Activated B cell treated with CpG ODN at 0.5 μM for 24 hours (primary cell): ENCODE data around the gene FPGS. TPM values are rescaled to one million over a fixed set of nuclear protein-coding genes. Genes with fewer than 3 reads are reported as not detected.

ENCODE experiments used
- ATAC-seq: fragments of 200-7000 bp; cut with Tn5 transposase; one replicate; pipeline ENCODE4 v1.10.0; 2021; ENCODE audit warnings: low read depth, mild to moderate bottlenecking, moderate library complexity
- CTCF ChIA-PET: fragments of 350-600 bp; sonication (Branson Sonifier 250); formaldehyde crosslinking; loops from one replicate; lab custom pipeline; 2021; ENCODE audit warnings: antibody characterized with exemption; lab: Charles Lee
- POLR2A ChIA-PET: fragments of 350-600 bp; sonication (Branson Sonifier 250); formaldehyde crosslinking; loops from one replicate; lab custom pipeline; 2021; ENCODE audit warnings: antibody characterized with exemption; lab: Charles Lee
- DNase-seq: peaks from one replicate; pipeline ENCODE4 v3.0.0; 2022
- H3K27ac Mint-ChIP-seq: one replicate; pipeline ENCODE4 v1.8.0; 2020; ENCODE audit warnings: mixed read lengths
- H3K27me3 Mint-ChIP-seq: one replicate; pipeline ENCODE4 v1.8.0; 2021; ENCODE audit warnings: mixed read lengths
- H3K36me3 Mint-ChIP-seq: one replicate; pipeline ENCODE4 v1.8.0; 2021; ENCODE audit warnings: low read depth, mixed read lengths
- H3K4me1 Mint-ChIP-seq: one replicate; pipeline ENCODE4 v1.8.0; 2021; ENCODE audit warnings: mixed read lengths
- H3K4me3 Mint-ChIP-seq: one replicate; pipeline ENCODE4 v1.8.0; 2020; ENCODE audit warnings: mild to moderate bottlenecking, mixed read lengths
- H3K9me3 Mint-ChIP-seq: one replicate; pipeline ENCODE4 v1.8.0; 2020; ENCODE audit warnings: mixed read lengths
- intact Hi-C: fragments of 100-400 bp; cut with micrococcal nuclease; formaldehyde crosslinking; loops from one replicate; pipeline ENCODE4 v1.15.1; 2024
- total RNA-seq: library from RNA; stranded (reverse); gene quantifications from 2 replicates; pipeline ENCODE4 v1.2.3, GENCODE V29; 2022
- TF ChIP-seq, protein P1 (sequence below): fragments of 200-600 bp; IDR thresholded peaks from one replicate; pipeline ENCODE4 v1.8.0; 2022; ENCODE audit warnings: antibody characterized with exemption, mild to moderate bottlenecking

The FPGS gene
- total RNA-seq, 1 donor from 2014 or later, result 135 TPM

GRCh38 chr9:127767909-127768331 is 34.8 kb upstream of the FPGS start:
- peaks cover 74% of the 10 kb centered on the region for H3K36me3 Mint-ChIP-seq
- TF ChIP-seq, protein P1, sequence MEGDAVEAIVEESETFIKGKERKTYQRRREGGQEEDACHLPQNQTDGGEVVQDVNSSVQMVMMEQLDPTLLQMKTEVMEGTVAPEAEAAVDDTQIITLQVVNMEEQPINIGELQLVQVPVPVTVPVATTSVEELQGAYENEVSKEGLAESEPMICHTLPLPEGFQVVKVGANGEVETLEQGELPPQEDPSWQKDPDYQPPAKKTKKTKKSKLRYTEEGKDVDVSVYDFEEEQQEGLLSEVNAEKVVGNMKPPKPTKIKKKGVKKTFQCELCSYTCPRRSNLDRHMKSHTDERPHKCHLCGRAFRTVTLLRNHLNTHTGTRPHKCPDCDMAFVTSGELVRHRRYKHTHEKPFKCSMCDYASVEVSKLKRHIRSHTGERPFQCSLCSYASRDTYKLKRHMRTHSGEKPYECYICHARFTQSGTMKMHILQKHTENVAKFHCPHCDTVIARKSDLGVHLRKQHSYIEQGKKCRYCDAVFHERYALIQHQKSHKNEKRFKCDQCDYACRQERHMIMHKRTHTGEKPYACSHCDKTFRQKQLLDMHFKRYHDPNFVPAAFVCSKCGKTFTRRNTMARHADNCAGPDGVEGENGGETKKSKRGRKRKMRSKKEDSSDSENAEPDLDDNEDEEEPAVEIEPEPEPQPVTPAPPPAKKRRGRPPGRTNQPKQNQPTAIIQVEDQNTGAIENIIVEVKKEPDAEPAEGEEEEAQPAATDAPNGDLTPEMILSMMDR, result no peak
- peak overlapping the region; percentile 86 for H3K27ac Mint-ChIP-seq
- peaks cover 80% of the 10 kb centered on the region for H3K4me1 Mint-ChIP-seq
- ChIA-PET CTCF (interaction anchor here (1.3 to 1.5 kb wide), 2 partner anchors 10 to 33 kb away, joined by 3 to 5 read pairs; partner anchors contain the start of genes SH2D3C and TOR2A), POLR2A (interaction anchor here (0.6 to 7.6 kb wide), 4 partner anchors 8 to 16 kb away, joined by 3 to 96 read pairs (median 8); partner anchors contain the start of gene CDK9)
- DNase-seq (no peak), ATAC-seq (no peak)
- no peak overlapping the region for H3K4me3 Mint-ChIP-seq
- intact Hi-C loops, result no loop called here
- no peaks in the 10 kb centered on the region for H3K27me3 Mint-ChIP-seq
- H3K9me3 Mint-ChIP-seq, result no peaks in the 10 kb centered on the region

DNA sequence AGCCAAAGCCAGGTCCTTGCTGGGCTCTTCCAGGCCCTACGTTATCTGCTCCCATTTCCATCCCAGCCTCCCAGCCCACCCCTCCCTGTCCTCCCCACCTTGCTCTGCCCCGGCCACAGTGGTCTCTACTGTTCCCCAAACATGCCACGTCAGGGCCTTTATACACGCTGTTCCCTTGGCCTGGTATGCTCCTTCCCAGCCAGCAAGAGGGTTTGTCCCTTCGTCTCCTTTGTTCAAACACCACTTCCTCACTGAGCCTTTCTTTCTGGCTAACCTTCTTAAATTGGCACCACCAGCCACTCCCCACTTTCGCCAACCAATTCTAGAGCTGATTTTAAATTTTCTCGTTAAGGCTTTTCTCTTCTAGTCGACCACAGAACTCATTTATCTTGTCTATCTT is 34.0 kb upstream of the FPGS start:
- intact Hi-C loops, result no loop called here
- ChIA-PET CTCF (interaction anchor here (1.3 to 4.1 kb wide), 2 partner anchors 9 to 15 kb away, joined by 3 to 32 read pairs; partner anchors contain the start of genes CDK9 and SH2D3C), POLR2A (interaction anchor here (1.6 to 7.6 kb wide), 3 partner anchors 15 to 147 kb away, joined by 3 to 96 read pairs (median 5); partner anchors contain the start of genes CDK9 and TOR2A)
- TF ChIP-seq, protein P1, result no peak
- Mint-ChIP-seq H3K4me1 (peaks cover 74% of the 10 kb centered on the region), H3K27ac (peak overlapping the region; percentile 80), H3K36me3 (peaks cover 75% of the 10 kb centered on the region), H3K4me3 (peak overlapping the region; percentile 38), H3K27me3 (no peaks in the 10 kb centered on the region), H3K9me3 (no peaks in the 10 kb centered on the region)
- DNase-seq, result no peak
- no peak for ATAC-seq

DNA sequence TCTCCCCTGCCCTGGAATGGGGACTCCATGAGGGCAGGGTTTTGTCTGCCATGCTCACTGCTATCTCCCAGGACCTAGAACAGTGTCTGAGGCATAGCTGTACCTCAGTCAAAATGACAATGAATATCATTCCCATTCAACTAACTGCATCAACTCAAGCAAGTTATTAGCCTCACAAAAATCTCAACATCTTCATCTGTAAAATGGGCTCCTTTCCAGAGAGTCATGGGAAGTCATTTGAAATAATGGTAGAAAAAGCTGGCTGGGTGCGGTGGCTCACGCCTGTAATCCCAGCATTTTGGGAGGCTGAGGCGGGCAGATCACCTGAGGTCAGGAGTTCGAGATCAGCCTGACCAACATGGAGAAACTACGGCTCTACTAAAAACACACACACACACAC is 33.6 kb upstream of the FPGS start:
- H3K4me1 Mint-ChIP-seq, result peaks cover 74% of the 10 kb centered on the region
- H3K4me3 Mint-ChIP-seq, result peak overlapping the region; percentile 38
- no peak for ATAC-seq

GRCh38 chr9:127769929-127770582 is 32.6 kb upstream of the FPGS start:
- Mint-ChIP-seq H3K36me3 (peaks cover 75% of the 10 kb centered on the region), H3K4me1 (peaks cover 74% of the 10 kb centered on the region), H3K27me3 (no peaks in the 10 kb centered on the region), H3K4me3 (peak overlapping the region; percentile 93), H3K9me3 (no peaks in the 10 kb centered on the region), H3K27ac (peak overlapping the region; percentile 93)
- DNase-seq (no peak), ATAC-seq (no peak)
- CTCF ChIA-PET, result interaction anchor here (0.7 to 4.1 kb wide), 5 partner anchors 9 to 100 kb away, joined by 3 to 32 read pairs (median 11); partner anchors contain the start of genes CDK9 and TOR2A
- TF ChIP-seq, protein P1, result no peak
- intact Hi-C loops, result loop anchor here (2.0 to 5.0 kb wide), 3 partner anchors 17 to 297 kb away; partner anchors contain the start of genes NAIF1, SLC25A25 and STXBP1
- POLR2A ChIA-PET, result interaction anchor here (0.7 to 7.6 kb wide), 12 partner anchors 10 to 358 kb away, joined by 3 to 96 read pairs (median 6); partner anchors contain the start of genes CDK9, FPGS, LRSAM1 and RPL12

More for the DNA sequence above, 33.6 kb upstream of the FPGS start:
- intact Hi-C loops, result no loop called here
- no peak for DNase-seq
- ChIA-PET CTCF (interaction anchor here (1.3 to 4.1 kb wide), 2 partner anchors 9 to 15 kb away, joined by 3 to 32 read pairs; partner anchors contain the start of genes CDK9 and SH2D3C), POLR2A (interaction anchor here (1.6 to 7.6 kb wide), 5 partner anchors 10 to 147 kb away, joined by 3 to 96 read pairs (median 27); partner anchors contain the start of genes CDK9, FPGS, SH2D3C and TOR2A)
- Mint-ChIP-seq H3K9me3 (no peaks in the 10 kb centered on the region), H3K27me3 (no peaks in the 10 kb centered on the region), H3K36me3 (peaks cover 75% of the 10 kb centered on the region), H3K27ac (peak overlapping the region; percentile 80)
- TF ChIP-seq, protein P1, result no peak

- TF ChIP-seq, protein P1, result no peak
- DNase-seq, result no peak
- ChIA-PET POLR2A (interaction anchor here (0.6 to 7.6 kb wide), 19 partner anchors 8 to 505 kb away, joined by 3 to 96 read pairs (median 6); partner anchors contain the start of genes CDK9, FPGS, GOLGA2 and LRSAM1), CTCF (interaction anchor here (0.8 to 4.1 kb wide), 7 partner anchors 14 to 181 kb away, joined by 3 to 32 read pairs (median 5); partner anchors contain the start of genes CDK9 and TOR2A)
- Mint-ChIP-seq H3K4me1 (peaks cover 72% of the 10 kb centered on the region), H3K36me3 (peaks cover 71% of the 10 kb centered on the region), H3K27me3 (no peaks in the 10 kb centered on the region), H3K4me3 (peak overlapping the region; percentile 93), H3K9me3 (no peaks in the 10 kb centered on the region), H3K27ac (peak overlapping the region; percentile 93)
- ATAC-seq, result no peak
- intact Hi-C loops, result loop anchor here (2.0 to 5.0 kb wide), 3 partner anchors 18 to 297 kb away; partner anchors contain the start of genes NAIF1, SLC25A25 and STXBP1
Measured at GRCh38 chr9:127770583-127770904, 32.1 kb upstream of the FPGS start.
